Measurements from ENCODE around the gene ZDHHC13. TPM values are rescaled to one million over a fixed set of nuclear protein-coding genes. Genes with fewer than 3 reads are reported as not detected.

ZDHHC13 gene
- total and polyA plus RNA-seq, 2 of the 4 experiments (the other 2 are of a cell fraction): 7.2 to 15.1 TPM

DNA sequence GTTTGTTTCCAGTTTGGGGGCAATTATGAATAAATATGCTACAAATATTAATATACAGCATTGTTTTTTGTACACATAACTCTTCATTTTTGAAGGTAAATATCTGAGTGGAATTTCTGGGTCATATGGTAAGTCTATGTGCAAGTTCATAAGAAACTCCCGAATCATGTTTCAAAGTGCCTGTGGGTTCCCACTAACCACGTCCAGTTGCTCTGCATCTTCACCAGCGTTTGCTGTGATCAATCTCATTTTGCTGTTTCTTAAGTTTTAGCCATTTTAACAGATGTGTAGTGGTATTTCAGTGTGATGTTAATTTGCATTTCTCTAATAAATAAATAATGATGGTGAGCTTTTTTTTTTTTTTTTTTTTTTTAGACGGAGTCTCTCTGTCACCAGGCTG, 99.1 kb downstream of the ZDHHC13 start:
- Histone ChIP-seq H4K20me1 (ENCODE audit: insufficient read depth, low read length) (no peaks in the 10 kb centered on the region), H2AFZ (replicated peaks; ENCODE audit: low read length, poor library complexity) (no peak overlapping the region), H3K36me3 (ENCODE audit: control insufficient read depth, insufficient read depth, low read length) (no peaks in the 10 kb centered on the region), H2BK15ac (ENCODE audit: low read depth, low read length) (no peak overlapping the region), H2AK9ac (replicated peaks; ENCODE audit: low read depth, low read length, poor library complexity) (no peak overlapping the region), H4K5ac (ENCODE audit: low read depth, low read length) (no peak overlapping the region), H3K9me3 (ENCODE audit: control insufficient read depth, insufficient read depth, low read length) (no peaks in the 10 kb centered on the region), H3K56ac (ENCODE audit: extremely low read depth, insufficient read depth, low read length) (no peak overlapping the region), H4K91ac (ENCODE audit: insufficient read depth, low read depth, low read length) (no peak overlapping the region), H2BK20ac (ENCODE audit: low read depth, low read length) (no peak overlapping the region), H3K9ac (ENCODE audit: low read depth, low read length) (no peak overlapping the region), H3K9me1 (ENCODE audit: insufficient read depth, low read length) (no peaks in the 10 kb centered on the region), H3K27me3 (ENCODE audit: control insufficient read depth, insufficient read depth, low read length) (peaks cover 8% of the 10 kb centered on the region), H3K4me1 (ENCODE audit: control insufficient read depth, insufficient read depth, low read length) (no peaks in the 10 kb centered on the region), H2AK5ac (ENCODE audit: low read depth, low read length) (no peak overlapping the region), H3K18ac (ENCODE audit: low read depth, low read length) (no peak overlapping the region), H3K23ac (ENCODE audit: low read depth, low read length) (no peak overlapping the region), H3K4me3 (ENCODE audit: insufficient read depth, low read depth, low read length) (no peak overlapping the region), H3K4ac (ENCODE audit: low read depth, low read length) (no peak overlapping the region), H3K27ac (ENCODE audit: insufficient read depth, low read length) (no peak overlapping the region), H2BK5ac (ENCODE audit: low read depth, low read length, poor library complexity, severe bottlenecking) (no peak overlapping the region), H3K4me2 (ENCODE audit: low read depth, low read length) (no peak overlapping the region), H4K8ac (ENCODE audit: low read depth in 2 of 2, low read length in 2 of 2) (no peak overlapping the region), H2BK120ac (ENCODE audit: low read depth, low read length) (no peak overlapping the region), H3K14ac (replicated peaks; ENCODE audit: low read depth, low read length) (no peak overlapping the region), H3K79me1 (ENCODE audit: low read depth in 1 of 2, low read length in 2 of 2) (no peaks in the 10 kb centered on the region)
- WGBS, 2 experiments (ENCODE audit: extremely low coverage in 2 of 2, insufficient read length in 1 of 2): no CpG with 5 or more reads among the region's 4 CpGs
- no peak for DNase-seq
- dilution Hi-C loops (cut with HindIII; ENCODE audit: low sequenced_read_pairs, unreplicated experiment): no loop called here
- intact Hi-C loops (cut with micrococcal nuclease): no loop called here
- no peak for TF ChIP-seq FOS (IDR thresholded peaks at IDR 0.05; ENCODE audit: low read depth, low read length)
- in situ Hi-C loops (cut with MboI; ENCODE audit: low sequenced_read_pairs): no loop called here
- BruUV-seq (replicated peaks): no TSS peak
- ChIA-PET CTCF (no interaction called here), POLR2A (ENCODE audit: unreplicated experiment) (interaction anchor here (0.6 kb wide), 1 partner anchor 11 kb away, joined by 6 read pairs; no protein-coding TSS in a partner anchor)
- ATAC-seq (ENCODE audit: low read depth): no peak
